Mucosa of stomach (tissue), 1 donor: ENCODE results near the gene ABHD17C.
"Not testable (repeated sequence)": the region's sequence is repeated elsewhere in the genome, so short reads cannot be mapped to it uniquely, and the experiment has no call there.

Source experiments
- H3K27me3 ChIP-seq: one replicate; pipeline ENCODE4 v1.7.0; 2013; ENCODE audit warnings: mild to moderate bottlenecking, low read length; ENCODE audit not compliant: control insufficient read depth, insufficient read depth
- H3K36me3 ChIP-seq: one replicate; pipeline ENCODE4 v1.7.0; 2013; ENCODE audit warnings: low read length; ENCODE audit not compliant: control insufficient read depth, insufficient read depth
- H3K4me1 ChIP-seq: one replicate; pipeline ENCODE4 v1.7.0; 2013; ENCODE audit warnings: mild to moderate bottlenecking, low read length; ENCODE audit not compliant: control insufficient read depth, insufficient read depth
- H3K4me3 ChIP-seq: one replicate; pipeline ENCODE4 v1.7.0; 2013; ENCODE audit warnings: low read length
- H3K9ac ChIP-seq: one replicate; pipeline ENCODE4 v1.7.0; 2013; ENCODE audit warnings: mild to moderate bottlenecking, low read length, moderate library complexity
- H3K9me3 ChIP-seq: one replicate; pipeline ENCODE4 v1.7.0; 2013; ENCODE audit warnings: mild to moderate bottlenecking, low read length, moderate library complexity; ENCODE audit not compliant: control insufficient read depth
- donor health status: Pancreatic carcinoma.

The ABHD17C gene

DNA sequence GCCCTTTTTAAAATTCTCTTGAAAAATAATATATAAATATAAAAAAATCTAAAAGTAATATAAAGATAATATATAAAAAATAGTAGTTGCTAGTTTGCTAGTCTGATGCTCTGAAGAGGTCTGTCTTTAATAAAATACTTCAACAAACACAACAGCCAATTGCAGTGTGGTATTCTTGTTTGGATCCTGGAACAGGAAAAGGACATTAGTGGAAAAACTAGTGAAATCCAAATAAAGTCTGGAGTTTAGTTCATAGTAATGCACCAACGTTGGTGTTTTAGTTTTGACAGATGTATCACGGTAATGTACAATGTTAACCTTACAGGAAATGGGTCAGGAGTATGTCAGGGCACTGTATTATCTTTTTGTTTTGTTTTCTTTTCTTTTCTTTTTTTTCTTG is 58.1 kb downstream of the ABHD17C start:
- no peak overlapping the region for H3K9ac ChIP-seq
- H3K4me1 ChIP-seq = peaks cover 9% of the 10 kb centered on the region
- no peaks in the 10 kb centered on the region for H3K9me3 ChIP-seq
- no peak overlapping the region for H3K4me3 ChIP-seq
- H3K27me3 ChIP-seq = no peaks in the 10 kb centered on the region
- no peaks in the 10 kb centered on the region for H3K36me3 ChIP-seq

DNA sequence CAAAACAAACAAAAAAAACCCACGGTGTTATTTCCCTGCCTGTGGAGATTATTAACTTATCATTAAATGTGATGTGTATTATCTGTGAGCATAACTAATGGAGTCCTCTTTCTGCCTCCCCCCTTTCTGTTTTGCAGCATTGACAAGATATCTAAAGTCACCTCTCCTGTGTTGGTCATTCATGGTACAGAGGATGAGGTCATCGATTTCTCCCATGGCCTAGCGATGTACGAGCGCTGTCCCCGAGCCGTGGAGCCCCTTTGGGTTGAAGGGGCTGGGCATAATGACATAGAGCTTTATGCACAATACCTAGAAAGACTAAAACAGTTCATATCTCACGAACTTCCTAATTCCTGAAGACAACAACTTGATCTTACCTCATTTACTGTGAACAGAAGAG is 58.9 kb downstream of the ABHD17C start:
- no peak overlapping the region for H3K4me3 ChIP-seq
- H3K27me3 ChIP-seq = no peaks in the 10 kb centered on the region
- no peak overlapping the region for H3K9ac ChIP-seq
- no peaks in the 10 kb centered on the region for H3K9me3 ChIP-seq
- no peaks in the 10 kb centered on the region for H3K36me3 ChIP-seq
- H3K4me1 ChIP-seq = peaks cover 15% of the 10 kb centered on the region

DNA sequence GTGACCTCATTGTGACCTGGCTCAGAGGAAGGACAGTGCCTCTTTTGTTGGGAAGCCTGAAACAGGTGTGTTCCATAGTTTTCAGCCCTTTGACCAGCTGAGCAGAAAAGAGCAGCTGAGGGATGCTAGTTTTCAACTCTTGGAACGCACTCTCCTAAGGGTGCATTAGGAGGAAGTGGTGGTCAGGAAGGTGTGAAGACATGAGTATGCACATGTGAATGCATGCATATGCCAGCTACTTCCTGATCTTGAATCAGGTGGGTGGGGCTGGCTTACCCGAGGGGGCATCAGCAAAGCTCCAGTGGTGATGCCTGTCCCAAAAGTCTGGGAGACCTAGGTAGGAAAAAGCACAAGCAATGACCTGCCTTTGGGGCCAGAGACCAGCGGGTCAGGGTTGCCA is 60.8 kb downstream of the ABHD17C start:
- no peak overlapping the region for H3K9ac ChIP-seq

DNA sequence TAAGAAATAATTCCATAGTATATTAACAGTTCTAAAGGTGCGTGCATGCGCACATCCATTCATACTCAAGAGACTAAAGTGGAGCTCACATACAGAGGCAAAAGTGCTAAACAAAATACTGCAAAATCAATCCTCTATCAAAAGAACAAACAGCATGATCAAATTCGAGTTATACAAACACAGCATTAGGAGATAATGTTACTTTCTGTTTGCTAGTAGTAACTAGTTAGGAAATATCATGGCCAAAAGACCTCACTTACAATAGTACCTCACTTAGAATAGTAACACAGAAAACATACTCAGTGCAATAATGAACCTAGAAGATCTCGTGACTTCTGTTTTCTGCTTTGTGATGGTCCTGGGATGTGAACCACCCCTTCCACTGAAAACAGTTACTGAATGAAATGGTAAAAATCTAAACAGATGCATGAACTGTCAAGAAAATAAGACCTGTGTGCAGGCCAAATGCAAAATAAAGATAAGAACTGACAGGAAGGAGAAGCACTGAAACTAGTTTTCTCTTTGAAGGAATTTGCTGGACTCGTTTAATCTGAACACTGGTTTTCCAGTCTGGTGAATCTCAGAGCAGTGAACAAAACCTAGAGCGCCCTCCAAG is 63.1 kb downstream of the ABHD17C start:
- Histone ChIP-seq H3K9ac (no peak overlapping the region), H3K4me3 (no peak overlapping the region), H3K27me3 (no peaks in the 10 kb centered on the region), H3K36me3 (no peaks in the 10 kb centered on the region), H3K9me3 (no peaks in the 10 kb centered on the region), H3K4me1 (peaks cover 15% of the 10 kb centered on the region)

More for the DNA sequence above, 60.8 kb downstream of the ABHD17C start:
- H3K4me3 ChIP-seq = no peak overlapping the region
- H3K9me3 ChIP-seq = no peaks in the 10 kb centered on the region
- H3K27me3 ChIP-seq = no peaks in the 10 kb centered on the region
- H3K36me3 ChIP-seq = no peaks in the 10 kb centered on the region
- H3K4me1 ChIP-seq = peaks cover 15% of the 10 kb centered on the region

DNA sequence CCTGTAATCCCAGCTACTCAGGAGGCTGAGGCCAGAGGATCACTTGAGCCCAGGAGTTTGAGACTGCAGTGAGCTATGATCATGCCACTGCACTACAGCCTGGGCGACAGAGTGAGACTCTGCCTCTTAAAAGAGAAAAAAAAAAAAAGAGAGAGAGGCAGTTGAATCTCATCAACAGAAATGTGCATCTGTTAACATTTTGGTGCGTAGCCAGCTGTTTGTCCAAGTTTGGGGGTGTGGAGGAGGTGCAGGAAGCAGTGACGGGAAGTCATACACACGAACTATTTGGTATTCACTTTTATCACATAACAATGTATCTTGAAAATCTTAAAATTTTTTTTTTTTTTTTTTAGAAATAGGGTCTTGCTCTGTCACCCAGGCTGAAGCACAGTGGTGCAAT is 65.8 kb downstream of the ABHD17C start:
- Histone ChIP-seq H3K4me3 (no peak overlapping the region), H3K4me1 (peaks cover 15% of the 10 kb centered on the region), H3K36me3 (no peaks in the 10 kb centered on the region), H3K27me3 (no peaks in the 10 kb centered on the region), H3K9me3 (no peaks in the 10 kb centered on the region), H3K9ac (no peak overlapping the region)

DNA sequence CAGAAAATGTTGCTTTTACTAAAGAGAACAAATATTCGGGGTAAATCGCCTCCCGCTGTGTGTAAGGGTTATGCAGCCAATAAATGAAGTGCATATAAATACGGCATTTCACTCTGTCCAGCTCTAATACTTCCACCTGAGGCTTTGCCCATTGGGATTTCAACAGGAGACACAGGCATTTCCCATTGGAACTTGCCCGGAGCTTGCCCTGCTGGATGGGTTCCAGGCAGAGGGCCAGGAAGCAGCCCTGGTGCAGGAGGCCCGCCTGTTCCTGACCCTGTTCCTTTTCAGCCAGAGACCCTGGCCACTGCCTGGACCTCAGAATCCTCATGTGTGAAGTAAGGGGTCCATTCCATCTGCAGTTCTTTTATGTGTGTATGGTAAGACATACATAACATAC is 66.6 kb downstream of the ABHD17C start:
- Histone ChIP-seq H3K27me3 (no peaks in the 10 kb centered on the region), H3K9me3 (no peaks in the 10 kb centered on the region), H3K4me1 (peaks cover 15% of the 10 kb centered on the region), H3K36me3 (no peaks in the 10 kb centered on the region), H3K9ac (no peak overlapping the region), H3K4me3 (no peak overlapping the region)

DNA sequence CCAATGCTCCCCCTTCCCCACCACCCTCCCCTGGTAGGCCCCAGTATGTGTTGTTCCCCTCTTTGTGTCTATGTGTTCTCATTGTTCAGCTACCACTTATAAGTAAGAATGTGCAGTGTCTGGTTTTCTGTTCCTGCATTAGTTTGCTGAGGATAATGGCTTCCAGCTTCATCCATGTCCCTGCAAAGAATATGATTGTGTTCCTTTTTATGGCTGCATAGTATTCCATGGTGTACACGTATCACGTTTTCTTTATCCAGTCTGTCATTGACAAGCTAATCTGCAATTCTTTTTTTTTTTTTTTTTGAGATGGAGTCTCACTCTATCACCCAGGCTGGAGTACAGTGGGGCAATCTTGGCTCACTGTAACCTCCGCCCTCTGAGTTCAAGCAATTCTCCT is 68.1 kb downstream of the ABHD17C start:
- H3K9me3 ChIP-seq, H3K9ac ChIP-seq, H3K36me3 ChIP-seq, H3K27me3 ChIP-seq, H3K4me3 ChIP-seq, H3K4me1 ChIP-seq: not testable (repeated sequence)

DNA sequence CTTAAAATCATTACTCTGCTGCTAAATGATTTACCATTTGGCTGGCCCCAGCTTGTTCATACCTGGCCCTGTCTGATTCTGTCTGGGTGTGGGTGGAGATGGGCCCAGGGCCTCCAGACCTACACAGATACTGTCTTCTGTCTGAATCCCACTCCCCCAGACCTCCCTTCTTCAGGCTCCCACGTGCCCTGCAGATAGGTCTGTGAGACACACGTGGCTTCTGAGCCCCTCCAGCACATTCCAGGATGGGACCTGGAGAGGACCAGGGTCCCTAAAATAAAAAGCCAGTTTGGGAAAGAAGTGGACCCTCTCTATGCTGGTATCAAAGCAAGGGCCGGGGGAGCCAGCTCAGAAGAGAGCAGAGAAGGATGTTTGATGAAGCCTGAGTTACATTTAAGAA is 69.4 kb downstream of the ABHD17C start:
- H3K9me3 ChIP-seq = no peaks in the 10 kb centered on the region
- H3K36me3 ChIP-seq = no peaks in the 10 kb centered on the region
- no peak overlapping the region for H3K9ac ChIP-seq
- H3K27me3 ChIP-seq = no peaks in the 10 kb centered on the region
- H3K4me1 ChIP-seq = no peaks in the 10 kb centered on the region
- H3K4me3 ChIP-seq = no peak overlapping the region

DNA sequence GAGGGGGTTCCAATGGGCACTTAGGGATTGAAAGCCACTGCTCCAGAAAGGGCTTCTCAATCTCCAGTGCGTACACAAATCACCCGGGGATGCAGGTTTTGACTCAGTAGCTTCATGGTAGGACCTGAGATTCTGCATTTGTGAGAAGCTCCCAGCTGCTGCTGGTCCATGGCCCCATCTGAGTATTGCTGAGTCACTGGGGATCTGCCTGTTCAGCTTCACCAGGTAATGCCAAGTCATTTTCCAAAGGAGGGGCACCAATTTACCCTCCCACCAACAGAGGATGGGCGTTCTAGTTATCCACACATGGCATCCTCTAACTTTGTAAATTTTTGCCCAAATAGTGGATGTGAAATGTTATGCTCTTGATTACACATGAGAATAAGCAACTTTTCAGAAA is 71.2 kb downstream of the ABHD17C start:
- H3K4me1 ChIP-seq = no peaks in the 10 kb centered on the region
- H3K9me3 ChIP-seq = no peaks in the 10 kb centered on the region
- no peak overlapping the region for H3K4me3 ChIP-seq
- H3K36me3 ChIP-seq = no peaks in the 10 kb centered on the region
- H3K9ac ChIP-seq = no peak overlapping the region
- H3K27me3 ChIP-seq = no peaks in the 10 kb centered on the region

DNA sequence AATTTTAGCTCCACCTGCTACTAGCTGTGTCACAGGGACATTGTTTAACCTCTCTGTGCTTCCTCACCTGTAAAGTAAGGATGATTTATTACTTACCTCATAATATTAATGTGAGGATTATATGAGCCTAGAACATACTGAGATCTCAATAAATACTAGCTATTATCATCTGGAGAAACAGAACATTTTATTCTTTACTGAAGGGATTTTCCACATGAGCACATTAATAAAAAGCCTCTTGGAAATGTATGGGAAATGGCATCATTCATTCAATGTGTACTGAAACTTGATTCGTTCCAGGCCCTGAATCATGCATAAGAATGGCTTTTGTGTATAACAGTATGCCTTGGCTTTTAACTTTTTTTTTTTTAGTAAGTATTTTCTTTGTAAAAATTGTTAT is 73.0 kb downstream of the ABHD17C start:
- Histone ChIP-seq H3K27me3 (no peaks in the 10 kb centered on the region), H3K4me3 (no peak overlapping the region), H3K9ac (no peak overlapping the region), H3K9me3 (no peaks in the 10 kb centered on the region), H3K36me3 (no peaks in the 10 kb centered on the region), H3K4me1 (no peaks in the 10 kb centered on the region)

DNA sequence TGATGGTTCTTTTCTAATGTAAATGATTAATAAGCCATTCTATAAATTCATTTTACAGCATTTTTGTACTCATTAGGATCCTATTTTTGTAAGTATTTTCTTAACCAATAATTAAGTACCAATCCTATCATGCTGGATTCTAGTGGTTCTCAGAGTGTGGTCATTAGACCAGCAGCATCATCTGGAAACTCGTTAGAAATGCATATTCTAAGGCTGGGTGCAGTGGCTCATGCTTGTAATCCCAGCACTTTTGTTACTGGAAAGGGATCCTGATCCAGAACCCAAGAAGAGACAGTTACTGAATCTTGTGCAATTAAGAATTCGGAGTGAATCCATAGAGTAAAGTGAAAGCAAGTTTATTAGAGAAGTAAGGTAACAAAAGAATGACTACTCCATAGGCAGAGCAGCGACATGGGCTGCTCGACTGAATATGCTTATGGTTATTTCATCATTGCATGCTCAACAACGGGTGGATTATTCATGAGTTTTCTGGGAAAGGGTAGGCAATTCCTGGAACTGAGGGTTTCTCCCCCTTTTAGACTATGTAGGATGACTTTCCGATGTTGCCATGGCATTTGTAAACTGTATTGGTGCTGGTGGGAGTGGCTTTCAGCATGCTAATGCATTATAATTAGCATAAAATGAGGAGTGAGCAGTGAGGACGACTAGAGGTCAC is 74.2 kb downstream of the ABHD17C start:
- Histone ChIP-seq H3K9ac (no peak overlapping the region), H3K9me3 (no peaks in the 10 kb centered on the region), H3K27me3 (no peaks in the 10 kb centered on the region), H3K4me1 (no peaks in the 10 kb centered on the region), H3K4me3 (no peak overlapping the region), H3K36me3 (no peaks in the 10 kb centered on the region)

DNA sequence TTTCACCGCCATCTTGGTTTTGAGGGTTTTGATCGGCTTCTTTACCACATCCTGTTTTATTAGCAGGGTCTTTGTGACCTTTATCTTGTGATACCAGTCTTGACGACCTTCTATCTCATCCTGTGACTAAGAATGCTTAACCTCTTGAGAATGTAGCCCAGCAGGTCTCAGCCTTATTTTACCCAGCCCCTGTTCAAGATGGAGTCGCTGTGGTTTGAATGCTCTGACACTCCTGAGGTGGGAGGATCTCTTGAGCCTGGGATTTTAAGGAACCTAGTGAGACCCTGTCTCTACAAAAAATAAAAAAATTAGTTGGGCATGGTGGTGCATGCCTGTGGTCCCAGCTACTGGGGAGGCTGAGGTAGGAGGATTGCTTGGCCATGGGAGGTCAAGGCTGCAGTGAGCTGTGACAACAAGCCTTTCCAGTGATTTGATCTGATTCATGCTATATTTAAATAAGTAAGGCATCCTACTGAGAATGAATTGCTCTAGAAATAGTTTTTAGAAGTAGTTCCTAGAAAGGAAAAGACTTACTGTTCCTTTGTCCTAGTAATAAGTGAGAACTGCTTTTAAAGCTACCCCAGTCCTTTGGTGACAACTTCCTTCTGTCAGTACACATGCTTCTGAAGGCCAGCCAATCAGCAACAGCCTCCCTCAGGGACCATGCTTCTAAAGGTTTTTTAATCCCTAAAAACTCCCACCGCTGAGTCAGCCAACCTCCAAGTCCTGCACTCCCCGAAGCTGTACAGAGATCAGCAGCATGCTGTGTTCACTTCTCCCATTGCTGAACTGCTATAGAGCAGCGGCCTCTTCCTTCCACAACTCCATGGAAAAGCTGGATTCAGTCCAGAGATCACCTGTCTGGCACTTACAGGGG is 75.0 kb downstream of the ABHD17C start:
- Histone ChIP-seq H3K36me3 (no peaks in the 10 kb centered on the region), H3K9me3 (no peaks in the 10 kb centered on the region), H3K4me1 (no peaks in the 10 kb centered on the region), H3K27me3 (no peaks in the 10 kb centered on the region), H3K4me3 (no peak overlapping the region), H3K9ac (no peak overlapping the region)
